ENCODE measurements around the gene SLC49A4. TPM values are rescaled to one million over a fixed set of nuclear protein-coding genes. Genes with fewer than 3 reads are reported as not detected.

The SLC49A4 gene
- polyA plus RNA-seq, 1 of the 3 experiments (the other 2 are of a cell fraction) = 6.4 TPM

GRCh38 chr3:122803977-122804376 is 9.1 kb downstream of the SLC49A4 start:
- H3K79me2 ChIP-seq (ENCODE audit: insufficient read depth) = peaks cover 8% of the 10 kb centered on the region; the same call in 1 of the 2 replicates
- no peak overlapping the region for H3K9ac ChIP-seq
- no peak overlapping the region for H3K4me3 ChIP-seq (ENCODE audit: low read depth in 2 of 2, low read length in 1 of 2)
- no peak overlapping the region for H3K4me2 ChIP-seq
- peaks cover 0 to 9% of the 10 kb centered on the region in 2 experiments for H3K36me3 ChIP-seq (replicated peaks in 1 of 2; ENCODE audit: control insufficient read depth in 1 of 2, insufficient read depth in 2 of 2, low read length in 1 of 2)
- H3K9me2 ChIP-seq = no peaks in the 10 kb centered on the region
- TF ChIP-seq GATA2 (CRISPR knock-in tag; IDR thresholded peaks at IDR 0.05) (no peak), POLR2AphosphoS5 (IDR thresholded peaks at IDR 0.05; ENCODE audit: low read depth, low read length) (no peak), MAX (IDR thresholded peaks at IDR 0.05; ENCODE audit: low read depth) (no peak), YY1 (IDR thresholded peaks at IDR 0.05; ENCODE audit: low read depth) (no peak), FOSL2 (IDR thresholded peaks at IDR 0.05; ENCODE audit: borderline replicate concordance, low read depth) (no peak), GABPA (IDR thresholded peaks at IDR 0.05; ENCODE audit: low read depth) (no peak), ELF1 (IDR thresholded peaks at IDR 0.05) (no peak), TAF1 (IDR thresholded peaks at IDR 0.05; ENCODE audit: borderline replicate concordance, low read depth, low read length) (no peak), TEAD4 (IDR thresholded peaks at IDR 0.05; ENCODE audit: borderline replicate concordance, insufficient read depth) (no peak), JUND (IDR thresholded peaks at IDR 0.05) (no peak), MXI1 (IDR thresholded peaks at IDR 0.05; ENCODE audit: low read depth, low read length) (no peak), EP300 (IDR thresholded peaks at IDR 0.05; ENCODE audit: borderline replicate concordance in 1 of 2, low read depth in 1 of 2, low read length in 1 of 2) (no peak), CTCF (IDR thresholded peaks at IDR 0.05) (no peak), CHD2 (IDR thresholded peaks at IDR 0.05; ENCODE audit: low read length, partially characterized antibody) (no peak), RAD21 (IDR thresholded peaks at IDR 0.05; ENCODE audit: low read length) (no peak), NFIC (IDR thresholded peaks at IDR 0.05; ENCODE audit: borderline replicate concordance) (no peak)
- TF ChIP-seq, protein P1, sequence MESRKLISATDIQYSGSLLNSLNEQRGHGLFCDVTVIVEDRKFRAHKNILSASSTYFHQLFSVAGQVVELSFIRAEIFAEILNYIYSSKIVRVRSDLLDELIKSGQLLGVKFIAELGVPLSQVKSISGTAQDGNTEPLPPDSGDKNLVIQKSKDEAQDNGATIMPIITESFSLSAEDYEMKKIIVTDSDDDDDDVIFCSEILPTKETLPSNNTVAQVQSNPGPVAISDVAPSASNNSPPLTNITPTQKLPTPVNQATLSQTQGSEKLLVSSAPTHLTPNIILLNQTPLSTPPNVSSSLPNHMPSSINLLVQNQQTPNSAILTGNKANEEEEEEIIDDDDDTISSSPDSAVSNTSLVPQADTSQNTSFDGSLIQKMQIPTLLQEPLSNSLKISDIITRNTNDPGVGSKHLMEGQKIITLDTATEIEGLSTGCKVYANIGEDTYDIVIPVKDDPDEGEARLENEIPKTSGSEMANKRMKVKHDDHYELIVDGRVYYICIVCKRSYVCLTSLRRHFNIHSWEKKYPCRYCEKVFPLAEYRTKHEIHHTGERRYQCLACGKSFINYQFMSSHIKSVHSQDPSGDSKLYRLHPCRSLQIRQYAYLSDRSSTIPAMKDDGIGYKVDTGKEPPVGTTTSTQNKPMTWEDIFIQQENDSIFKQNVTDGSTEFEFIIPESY (IDR thresholded peaks at IDR 0.05; ENCODE audit: borderline replicate concordance, low read depth) = no peak
- TF ChIP-seq, protein P2, sequence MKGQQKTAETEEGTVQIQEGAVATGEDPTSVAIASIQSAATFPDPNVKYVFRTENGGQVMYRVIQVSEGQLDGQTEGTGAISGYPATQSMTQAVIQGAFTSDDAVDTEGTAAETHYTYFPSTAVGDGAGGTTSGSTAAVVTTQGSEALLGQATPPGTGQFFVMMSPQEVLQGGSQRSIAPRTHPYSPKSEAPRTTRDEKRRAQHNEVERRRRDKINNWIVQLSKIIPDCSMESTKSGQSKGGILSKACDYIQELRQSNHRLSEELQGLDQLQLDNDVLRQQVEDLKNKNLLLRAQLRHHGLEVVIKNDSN (IDR thresholded peaks at IDR 0.05; ENCODE audit: borderline replicate concordance, low read depth) = no peak
- TF ChIP-seq, protein P3, sequence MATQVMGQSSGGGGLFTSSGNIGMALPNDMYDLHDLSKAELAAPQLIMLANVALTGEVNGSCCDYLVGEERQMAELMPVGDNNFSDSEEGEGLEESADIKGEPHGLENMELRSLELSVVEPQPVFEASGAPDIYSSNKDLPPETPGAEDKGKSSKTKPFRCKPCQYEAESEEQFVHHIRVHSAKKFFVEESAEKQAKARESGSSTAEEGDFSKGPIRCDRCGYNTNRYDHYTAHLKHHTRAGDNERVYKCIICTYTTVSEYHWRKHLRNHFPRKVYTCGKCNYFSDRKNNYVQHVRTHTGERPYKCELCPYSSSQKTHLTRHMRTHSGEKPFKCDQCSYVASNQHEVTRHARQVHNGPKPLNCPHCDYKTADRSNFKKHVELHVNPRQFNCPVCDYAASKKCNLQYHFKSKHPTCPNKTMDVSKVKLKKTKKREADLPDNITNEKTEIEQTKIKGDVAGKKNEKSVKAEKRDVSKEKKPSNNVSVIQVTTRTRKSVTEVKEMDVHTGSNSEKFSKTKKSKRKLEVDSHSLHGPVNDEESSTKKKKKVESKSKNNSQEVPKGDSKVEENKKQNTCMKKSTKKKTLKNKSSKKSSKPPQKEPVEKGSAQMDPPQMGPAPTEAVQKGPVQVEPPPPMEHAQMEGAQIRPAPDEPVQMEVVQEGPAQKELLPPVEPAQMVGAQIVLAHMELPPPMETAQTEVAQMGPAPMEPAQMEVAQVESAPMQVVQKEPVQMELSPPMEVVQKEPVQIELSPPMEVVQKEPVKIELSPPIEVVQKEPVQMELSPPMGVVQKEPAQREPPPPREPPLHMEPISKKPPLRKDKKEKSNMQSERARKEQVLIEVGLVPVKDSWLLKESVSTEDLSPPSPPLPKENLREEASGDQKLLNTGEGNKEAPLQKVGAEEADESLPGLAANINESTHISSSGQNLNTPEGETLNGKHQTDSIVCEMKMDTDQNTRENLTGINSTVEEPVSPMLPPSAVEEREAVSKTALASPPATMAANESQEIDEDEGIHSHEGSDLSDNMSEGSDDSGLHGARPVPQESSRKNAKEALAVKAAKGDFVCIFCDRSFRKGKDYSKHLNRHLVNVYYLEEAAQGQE (IDR thresholded peaks at IDR 0.05; ENCODE audit: low read depth, low read length) = no peak
- H3K27me3 ChIP-seq (ENCODE audit: insufficient read depth) = no peaks in the 10 kb centered on the region
- H4K20me1 ChIP-seq (ENCODE audit: insufficient read depth) = no peaks in the 10 kb centered on the region
- ChIA-PET POLR2A (no interaction called here), CTCF (no interaction called here)
- H3K27ac ChIP-seq (ENCODE audit: low read depth in 2 of 2, low read length in 1 of 2) = no peak overlapping the region; a peak in 1 of 4 replicates
- no peaks in the 10 kb centered on the region for H3K9me3 ChIP-seq
- no peak overlapping the region for H2AFZ ChIP-seq (ENCODE audit: low read depth)
- no peak for DNase-seq
- WGBS (ENCODE audit: low lambda C conversion rate) = 69% methylated on average over 2 of the region's 2 CpGs
- H3K4me1 ChIP-seq (ENCODE audit: control insufficient read depth in 1 of 2, insufficient read depth in 2 of 2, low read depth in 1 of 2, low read length in 1 of 2) = peaks cover 0 to 6% of the 10 kb centered on the region in 2 experiments; a peak in 1 of 4 replicates
- H3F3A ChIP-seq (replicated peaks; ENCODE audit: insufficient read depth) = no peaks in the 10 kb centered on the region

Data from SK-N-SH (cell line).